Gastrocnemius medialis (tissue), 4 donors: ENCODE measurements around the gene FBLN1. TPM values are rescaled to one million over a fixed set of nuclear protein-coding genes. Genes with fewer than 3 reads are reported as not detected.

Experiments
- ATAC-seq, 2 donors: fragments of 150-250 bp; one replicate each; pipeline ENCODE4 v1.9.1; 2016
- DNase-seq, 2 donors: peaks; one replicate each; pipeline ENCODE4 v3.0.0-alpha.2; 2019
- H3K27ac ChIP-seq, 4 donors: fragments of 200-600 bp; sonication (generic); 1 replicate in 1 of 4; 2 replicates in 3 of 4; pipeline ENCODE4 v1.5.1; 2016 to 2018; ENCODE audit warnings: mild to moderate bottlenecking in 2 of 4, moderate library complexity in 1 of 4
- H3K27me3 ChIP-seq, 3 donors: fragments of 200-600 bp; sonication (generic) in 2 of 3; 1 replicate in 1 of 3; 2 replicates in 2 of 3; pipeline versions ENCODE4 v1.5.1 to v1.6.0; 2016 to 2019; ENCODE audit warnings: mild to moderate bottlenecking in 1 of 3, moderate library complexity in 1 of 3
- H3K36me3 ChIP-seq, 2 donors: fragments of 200-600 bp; sonication (generic) in 1 of 2; one replicate each; pipeline ENCODE4 v1.5.1; 2017 to 2018
- H3K4me1 ChIP-seq, 2 donors: fragments of 200-600 bp; sonication (generic) in 1 of 2; one replicate each; pipeline ENCODE4 v1.5.1; 2016 to 2017; ENCODE audit warnings: mild to moderate bottlenecking in 2 of 2
- H3K4me3 ChIP-seq, 4 donors: fragments of 200-600 bp; sonication (generic) in 3 of 4; 1 replicate in 1 of 4; 2 replicates in 3 of 4; pipeline ENCODE4 v1.5.1; 2016 to 2019; ENCODE audit warnings: mild to moderate bottlenecking in 2 of 4
- H3K9me3 ChIP-seq, 3 donors: fragments of 200-600 bp; sonication (generic) in 2 of 3; 1 replicate in 1 of 3; 2 replicates in 2 of 3; pipeline ENCODE4 v1.5.1; 2016 to 2019
- POLR2A ChIP-seq, 2 donors: fragments of 450-650 bp; IDR thresholded peaks; one replicate each; pipeline ENCODE4 v1.6.1; 2017; ENCODE audit warnings: antibody characterized with exemption in 2 of 2, mild to moderate bottlenecking in 2 of 2, moderate library complexity in 2 of 2
- in situ Hi-C, 4 donors: fragments of 200-750 bp; cut with MboI; loops; one replicate each; pipeline versions ENCODE4 v1.15.0 to v1.8.0; 2017; ENCODE audit warnings: low sequenced_read_pairs in 4 of 4
- intact Hi-C: fragments of 100-400 bp; cut with DNase I; formaldehyde crosslinking; loops from one replicate; pipeline ENCODE4 v1.15.1; 2023; ENCODE audit warnings: low total_unique reads
- total RNA-seq, 4 donors: library from RNA; depleted of rRNA; stranded (reverse); fragments of >200 nt; gene quantifications; one replicate each; pipeline versions ENCODE4 v1.1.0 to v1.2.3, GENCODE V29; 2016
- TF ChIP-seq, protein P1 (sequence below), 5 experiments: fragments of 450-650 bp in 3 of 5; fragments of 200-600 bp in 2 of 5; sonication (generic) in 2 of 5; IDR thresholded peaks in 4 of 5; conservative IDR thresholded peaks in 1 of 5; 1 replicate in 4 of 5; 2 replicates in 1 of 5; pipeline ENCODE4 v1.5.1; 2016 to 2019; ENCODE audit warnings: antibody characterized with exemption in 5 of 5, mild to moderate bottlenecking in 3 of 5, moderate library complexity in 3 of 5

The FBLN1 gene
- total RNA-seq, 4 donors from 2014 or later = 12.5 to 37.1 (median 19.2) TPM

GRCh38 chr22:45529105-45529504 is 26.4 kb downstream of the FBLN1 start:
- ATAC-seq = no peak
- no peaks in the 10 kb centered on the region for H3K36me3 ChIP-seq
- in situ Hi-C loops = no loop called here
- intact Hi-C loops = no loop called here
- H3K4me1 ChIP-seq = no peaks in the 10 kb centered on the region
- no peak overlapping the region for H3K4me3 ChIP-seq
- DNase-seq = no peak
- H3K27me3 ChIP-seq = no peaks in the 10 kb centered on the region
- no peaks in the 10 kb centered on the region for H3K9me3 ChIP-seq
- TF ChIP-seq, protein P1, sequence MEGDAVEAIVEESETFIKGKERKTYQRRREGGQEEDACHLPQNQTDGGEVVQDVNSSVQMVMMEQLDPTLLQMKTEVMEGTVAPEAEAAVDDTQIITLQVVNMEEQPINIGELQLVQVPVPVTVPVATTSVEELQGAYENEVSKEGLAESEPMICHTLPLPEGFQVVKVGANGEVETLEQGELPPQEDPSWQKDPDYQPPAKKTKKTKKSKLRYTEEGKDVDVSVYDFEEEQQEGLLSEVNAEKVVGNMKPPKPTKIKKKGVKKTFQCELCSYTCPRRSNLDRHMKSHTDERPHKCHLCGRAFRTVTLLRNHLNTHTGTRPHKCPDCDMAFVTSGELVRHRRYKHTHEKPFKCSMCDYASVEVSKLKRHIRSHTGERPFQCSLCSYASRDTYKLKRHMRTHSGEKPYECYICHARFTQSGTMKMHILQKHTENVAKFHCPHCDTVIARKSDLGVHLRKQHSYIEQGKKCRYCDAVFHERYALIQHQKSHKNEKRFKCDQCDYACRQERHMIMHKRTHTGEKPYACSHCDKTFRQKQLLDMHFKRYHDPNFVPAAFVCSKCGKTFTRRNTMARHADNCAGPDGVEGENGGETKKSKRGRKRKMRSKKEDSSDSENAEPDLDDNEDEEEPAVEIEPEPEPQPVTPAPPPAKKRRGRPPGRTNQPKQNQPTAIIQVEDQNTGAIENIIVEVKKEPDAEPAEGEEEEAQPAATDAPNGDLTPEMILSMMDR (IDR thresholded peaks at IDR 0.05 in 4 of 5, conservative IDR thresholded peaks at IDR 0.05 in 1 of 5) = no peak
- no peak for TF ChIP-seq POLR2A (IDR thresholded peaks at IDR 0.05)
- no peak overlapping the region for H3K27ac ChIP-seq

GRCh38 chr22:45529971-45530575 is 27.4 kb downstream of the FBLN1 start:
- no peaks in the 10 kb centered on the region for H3K36me3 ChIP-seq
- intact Hi-C loops = no loop called here
- H3K9me3 ChIP-seq = no peaks in the 10 kb centered on the region
- no peak for ATAC-seq
- H3K4me3 ChIP-seq = no peak overlapping the region
- in situ Hi-C loops = no loop called here
- no peak overlapping the region for H3K27ac ChIP-seq
- no peak for DNase-seq
- TF ChIP-seq POLR2A (IDR thresholded peaks at IDR 0.05) = no peak
- TF ChIP-seq, protein P1 (IDR thresholded peaks at IDR 0.05 in 4 of 5, conservative IDR thresholded peaks at IDR 0.05 in 1 of 5) = no peak
- no peaks in the 10 kb centered on the region for H3K4me1 ChIP-seq
- H3K27me3 ChIP-seq = peaks cover 0 to under 1% (median 0%) of the 10 kb centered on the region in 3 donors

- Histone ChIP-seq H3K27me3 (peaks cover 0 to 3% (median 0%) of the 10 kb centered on the region in 3 donors), H3K4me1 (no peaks in the 10 kb centered on the region), H3K4me3 (no peak overlapping the region), H3K9me3 (no peaks in the 10 kb centered on the region), H3K27ac (no peak overlapping the region), H3K36me3 (no peaks in the 10 kb centered on the region)
- in situ Hi-C loops (no loop called here), intact Hi-C loops (no loop called here)
- no peak for ATAC-seq
- TF ChIP-seq, protein P1 (IDR thresholded peaks at IDR 0.05 in 4 of 5, conservative IDR thresholded peaks at IDR 0.05 in 1 of 5) = no peak
- TF ChIP-seq POLR2A (IDR thresholded peaks at IDR 0.05) = no peak
- DNase-seq = no peak
These were observed 29.0 kb downstream of the FBLN1 start for GRCh38 chr22:45531441-45532234.

DNA sequence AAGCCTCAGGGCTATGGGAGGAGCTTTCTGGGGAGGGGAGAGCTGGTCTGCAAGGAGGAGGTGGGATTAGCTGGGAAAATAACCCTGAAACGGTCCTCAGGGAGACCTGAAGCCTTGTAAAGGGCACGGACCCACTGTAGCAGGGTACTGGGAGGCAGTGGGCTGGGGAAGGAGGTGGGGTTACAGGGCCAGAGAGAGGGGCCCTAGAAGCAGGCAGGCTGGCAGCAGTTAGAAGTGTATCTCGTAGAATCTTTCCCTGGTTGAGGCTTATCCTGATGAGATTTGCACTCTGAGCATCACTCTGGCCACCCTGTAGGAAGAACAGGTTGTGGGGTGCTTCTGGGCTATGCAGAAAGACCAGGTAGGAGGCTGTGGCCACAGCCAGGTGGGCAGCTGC is 29.6 kb downstream of the FBLN1 start:
- H3K27ac ChIP-seq = no peak overlapping the region
- in situ Hi-C loops (no loop called here), intact Hi-C loops (no loop called here)
- ATAC-seq (no peak), DNase-seq (no peak)
- peaks cover 0 to 3% (median 0%) of the 10 kb centered on the region in 3 donors for H3K27me3 ChIP-seq
- H3K4me3 ChIP-seq = no peak overlapping the region
- no peaks in the 10 kb centered on the region for H3K9me3 ChIP-seq
- TF ChIP-seq, protein P1 (IDR thresholded peaks at IDR 0.05 in 4 of 5, conservative IDR thresholded peaks at IDR 0.05 in 1 of 5) = no peak
- no peaks in the 10 kb centered on the region for H3K36me3 ChIP-seq
- H3K4me1 ChIP-seq = peaks cover 0 to 4% of the 10 kb centered on the region in 2 donors
